Tibial artery (tissue), 4 donors: ENCODE data around the gene FAS.

Experiments
- DNase-seq, 2 donors: peaks; one replicate each; pipeline ENCODE4 v3.0.0-alpha.2; 2019
- H3K27ac ChIP-seq, 2 donors: fragments of 200-600 bp; sonication (generic) in 1 of 2; 1 replicate in 1 of 2; 2 replicates in 1 of 2; pipeline ENCODE4 v1.5.1; 2018 to 2019; ENCODE audit warnings: mild to moderate bottlenecking in 1 of 2
- H3K27me3 ChIP-seq, 2 donors: fragments of 200-600 bp; sonication (generic) in 1 of 2; one replicate each; pipeline versions ENCODE4 v1.5.1 to v1.6.0; 2016 to 2019
- H3K36me3 ChIP-seq, 3 donors: fragments of 200-600 bp; sonication (generic) in 2 of 3; one replicate each; pipeline ENCODE4 v1.5.1; 2016 to 2019; ENCODE audit warnings: mild to moderate bottlenecking in 2 of 3
- H3K4me1 ChIP-seq, 4 donors: fragments of 200-600 bp; sonication (generic) in 2 of 4; 1 replicate in 3 of 4; 2 replicates in 1 of 4; pipeline ENCODE4 v1.5.1; 2016 to 2019
- H3K4me3 ChIP-seq, 2 donors: fragments of 200-600 bp; sonication (generic) in 1 of 2; 1 replicate in 1 of 2; 2 replicates in 1 of 2; pipeline ENCODE4 v1.5.1; 2018 to 2019; ENCODE audit warnings: mild to moderate bottlenecking in 2 of 2
- H3K9me3 ChIP-seq, 3 donors: fragments of 200-600 bp; sonication (generic) in 1 of 3; one replicate each; pipeline ENCODE4 v1.5.1; 2016 to 2019
- intact Hi-C: fragments of 100-400 bp; cut with DNase I; formaldehyde crosslinking; loops from one replicate; pipeline ENCODE4 v1.15.0; 2023; ENCODE audit warnings: low total_unique reads
- TF ChIP-seq, protein P1 (sequence below), 2 experiments: fragments of 200-600 bp in 1 of 2; fragments of 450-650 bp in 1 of 2; IDR thresholded peaks; one replicate each; pipeline ENCODE4 v1.5.1; 2017 to 2019; ENCODE audit warnings: antibody characterized with exemption in 2 of 2, mild to moderate bottlenecking in 1 of 2, moderate library complexity in 1 of 2

FAS gene

GRCh38 chr10:88981435-88981834, 9.2 kb upstream of the FAS start:
- H3K27me3 ChIP-seq = no peaks in the 10 kb centered on the region
- peak overlapping the region; percentile 82 to 92 for H3K27ac ChIP-seq
- no peak overlapping the region for H3K4me3 ChIP-seq
- TF ChIP-seq, protein P1, sequence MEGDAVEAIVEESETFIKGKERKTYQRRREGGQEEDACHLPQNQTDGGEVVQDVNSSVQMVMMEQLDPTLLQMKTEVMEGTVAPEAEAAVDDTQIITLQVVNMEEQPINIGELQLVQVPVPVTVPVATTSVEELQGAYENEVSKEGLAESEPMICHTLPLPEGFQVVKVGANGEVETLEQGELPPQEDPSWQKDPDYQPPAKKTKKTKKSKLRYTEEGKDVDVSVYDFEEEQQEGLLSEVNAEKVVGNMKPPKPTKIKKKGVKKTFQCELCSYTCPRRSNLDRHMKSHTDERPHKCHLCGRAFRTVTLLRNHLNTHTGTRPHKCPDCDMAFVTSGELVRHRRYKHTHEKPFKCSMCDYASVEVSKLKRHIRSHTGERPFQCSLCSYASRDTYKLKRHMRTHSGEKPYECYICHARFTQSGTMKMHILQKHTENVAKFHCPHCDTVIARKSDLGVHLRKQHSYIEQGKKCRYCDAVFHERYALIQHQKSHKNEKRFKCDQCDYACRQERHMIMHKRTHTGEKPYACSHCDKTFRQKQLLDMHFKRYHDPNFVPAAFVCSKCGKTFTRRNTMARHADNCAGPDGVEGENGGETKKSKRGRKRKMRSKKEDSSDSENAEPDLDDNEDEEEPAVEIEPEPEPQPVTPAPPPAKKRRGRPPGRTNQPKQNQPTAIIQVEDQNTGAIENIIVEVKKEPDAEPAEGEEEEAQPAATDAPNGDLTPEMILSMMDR (IDR thresholded peaks at IDR 0.05) = no peak
- H3K9me3 ChIP-seq = no peaks in the 10 kb centered on the region
- peaks cover 0 to 83% (median 55%) of the 10 kb centered on the region in 4 donors for H3K4me1 ChIP-seq
- DNase-seq = no peak
- intact Hi-C loops = loop anchor here (10.0 kb wide), 1 partner anchor 147 kb away; no protein-coding TSS in a partner anchor
- H3K36me3 ChIP-seq = no peaks in the 10 kb centered on the region

- peak overlapping the region; percentile 14 to 21 for H3K4me3 ChIP-seq
- no peaks in the 10 kb centered on the region for H3K36me3 ChIP-seq
- H3K9me3 ChIP-seq = no peaks in the 10 kb centered on the region
- intact Hi-C loops = loop anchor here (10.0 kb wide), 1 partner anchor 148 kb away; no protein-coding TSS in a partner anchor
- no peak for DNase-seq
- H3K4me1 ChIP-seq = peaks cover 0 to 92% (median 58%) of the 10 kb centered on the region in 4 donors
- peak overlapping the region; percentile 82 to 92 for H3K27ac ChIP-seq
- TF ChIP-seq, protein P1 (IDR thresholded peaks at IDR 0.05) = no peak
- H3K27me3 ChIP-seq = no peaks in the 10 kb centered on the region
Observed at GRCh38 chr10:88982366-88982765, 8.2 kb upstream of the FAS start.

- intact Hi-C loops = loop anchor here (10.0 kb wide), 1 partner anchor 148 kb away; no protein-coding TSS in a partner anchor
- H3K36me3 ChIP-seq = no peaks in the 10 kb centered on the region
- peak overlapping the region; percentile 82 to 92 for H3K27ac ChIP-seq
- H3K4me1 ChIP-seq = peaks cover 0 to 100% (median 61%) of the 10 kb centered on the region in 4 donors
- no peaks in the 10 kb centered on the region for H3K9me3 ChIP-seq
- H3K27me3 ChIP-seq = no peaks in the 10 kb centered on the region
- TF ChIP-seq, protein P1 (IDR thresholded peaks at IDR 0.05) = no peak
- DNase-seq = no peak
- H3K4me3 ChIP-seq = peak overlapping the region; percentile 14 to 21
Observed at GRCh38 chr10:88983206-88983605, 7.4 kb upstream of the FAS start.

GRCh38 chr10:88983939-88984338, 6.7 kb upstream of the FAS start:
- H3K4me1 ChIP-seq = peaks cover 0 to 98% (median 56%) of the 10 kb centered on the region in 4 donors
- H3K36me3 ChIP-seq = no peaks in the 10 kb centered on the region
- no peaks in the 10 kb centered on the region for H3K9me3 ChIP-seq
- H3K4me3 ChIP-seq = no peak overlapping the region
- TF ChIP-seq, protein P1 (IDR thresholded peaks at IDR 0.05) = no peak
- H3K27ac ChIP-seq = peak overlapping the region; percentile 82 to 92
- intact Hi-C loops = loop anchor here (10.0 kb wide), 1 partner anchor 149 kb away; no protein-coding TSS in a partner anchor
- DNase-seq = no peak
- no peaks in the 10 kb centered on the region for H3K27me3 ChIP-seq

- H3K4me3 ChIP-seq = no peak overlapping the region
Observed at GRCh38 chr10:88984525-88984924, 6.1 kb upstream of the FAS start.

More at GRCh38 chr10:88984525-88984924, 6.1 kb upstream of the FAS start:
- Histone ChIP-seq H3K27ac (peak overlapping the region; percentile 82 to 92), H3K9me3 (no peaks in the 10 kb centered on the region), H3K4me1 (peaks cover 0 to 98% (median 55%) of the 10 kb centered on the region in 4 donors), H3K36me3 (no peaks in the 10 kb centered on the region), H3K27me3 (no peaks in the 10 kb centered on the region)
- intact Hi-C loops = loop anchor here (10.0 kb wide), 1 partner anchor 150 kb away; no protein-coding TSS in a partner anchor
- TF ChIP-seq, protein P1 (IDR thresholded peaks at IDR 0.05) = no peak
- DNase-seq = no peak
